H1 (cell line): ENCODE results near the gene SULT2B1. TPM values are rescaled to one million over a fixed set of nuclear protein-coding genes. Genes with fewer than 3 reads are reported as not detected.
A peak's percentile ranks its signal among the peaks of the same experiment; 100 is the strongest.

Source experiments
- CTCF ChIA-PET: fragments of 300-600 bp; sonication (Branson Sonifier 250); formaldehyde crosslinking; loops from one replicate; lab custom pipeline; 2021; ENCODE audit not compliant: partially characterized antibody; lab: Charles Lee
- POLR2A ChIA-PET: fragments of 300-600 bp; sonication (Branson Sonifier 250); formaldehyde crosslinking; loops from one replicate; lab custom pipeline; 2021; ENCODE audit warnings: inconsistent platforms; ENCODE audit not compliant: partially characterized antibody; lab: Charles Lee
- DNase-seq, 2 experiments: peaks; one replicate each; pipeline versions ENCODE4 v3.0.0 to v3.0.0-alpha.2; 2010 to 2022; ENCODE audit warnings: low spot score in 2 of 2, low read depth in 1 of 2, mixed read lengths in 1 of 2
- FAIRE-seq: peaks from 2 replicates; lab custom pipeline; 2011; peaks lifted over from hg19 to GRCh38; lab: Jason Lieb, UNC
- H2AFZ ChIP-seq: 2 replicates; pipeline ENCODE4 v1.8.1; 2012; ENCODE audit warnings: low read length, inconsistent platforms
- H2AK5ac ChIP-seq: 2 replicates; pipeline ENCODE4 v1.6.1; 2013; ENCODE audit warnings: low read depth, low read length
- H2BK120ac ChIP-seq: replicated peaks from 2 replicates; pipeline ENCODE3; 2013; ENCODE audit warnings: low read depth, low read length, inconsistent platforms
- H2BK12ac ChIP-seq: 2 replicates; pipeline ENCODE4 v1.6.1; 2013; ENCODE audit warnings: low read depth, low read length
- H2BK15ac ChIP-seq: 2 replicates; pipeline ENCODE4 v1.6.1; 2013; ENCODE audit warnings: low read length
- H2BK20ac ChIP-seq: 2 replicates; pipeline ENCODE4 v1.6.1; 2013; ENCODE audit warnings: low read length
- H2BK5ac ChIP-seq: 2 replicates; pipeline ENCODE4 v1.6.1; 2013; ENCODE audit warnings: low read depth, low read length
- H3K14ac ChIP-seq: 2 replicates; pipeline ENCODE4 v1.6.1; 2013; ENCODE audit warnings: inconsistent platforms; ENCODE audit not compliant: insufficient read length
- H3K18ac ChIP-seq: 2 replicates; pipeline ENCODE4 v1.6.1; 2013; ENCODE audit warnings: low read length; ENCODE audit errors: extremely low read depth
- H3K23ac ChIP-seq: 2 replicates; pipeline ENCODE4 v1.6.1; 2013; ENCODE audit warnings: inconsistent platforms; ENCODE audit not compliant: insufficient read length
- H3K23me2 ChIP-seq: 2 replicates; pipeline ENCODE4 v1.6.1; 2013; ENCODE audit warnings: low read depth, low read length
- H3K27ac ChIP-seq: 2 replicates; pipeline ENCODE4 v1.6.1; 2011; ENCODE audit warnings: low read depth, low read length, inconsistent platforms
- H3K27me3 ChIP-seq, 4 experiments: replicated peaks in 1 of 4; 1 replicate in 1 of 4; 2 replicates in 3 of 4; pipeline versions ENCODE4 v1.6.1 to v1.8.1; 2011 to 2013; ENCODE audit warnings: low read length in 3 of 4, mild to moderate bottlenecking in 3 of 4, inconsistent platforms in 2 of 4, mixed read lengths in 2 of 4, moderate library complexity in 1 of 4; ENCODE audit not compliant: control insufficient read depth in 3 of 4, insufficient read depth in 3 of 4; ENCODE audit errors: extremely low read depth in 1 of 4
- H3K36me3 ChIP-seq, 4 experiments: 2 replicates each; pipeline versions ENCODE4 v1.6.1 to v1.8.1; 2011 to 2013; ENCODE audit warnings: mild to moderate bottlenecking in 4 of 4, low read length in 3 of 4, moderate library complexity in 2 of 4, control low read depth in 1 of 4, inconsistent platforms in 1 of 4; ENCODE audit not compliant: insufficient read depth in 4 of 4, control insufficient read depth in 2 of 4
- H3K4ac ChIP-seq: replicated peaks from 2 replicates; pipeline ENCODE3; 2013; ENCODE audit warnings: low read length, low read depth, mixed read lengths, inconsistent platforms; ENCODE audit not compliant: insufficient read length
- H3K4me1 ChIP-seq, 4 experiments: replicated peaks in 1 of 4; 1 replicate in 1 of 4; 2 replicates in 3 of 4; pipeline versions ENCODE4 v1.6.1 to v1.8.1; 2011 to 2013; ENCODE audit warnings: low read length in 3 of 4, inconsistent platforms in 2 of 4, mixed read lengths in 1 of 4; ENCODE audit not compliant: insufficient read depth in 4 of 4, control insufficient read depth in 3 of 4
- H3K4me2 ChIP-seq, 2 experiments: 2 replicates each; pipeline versions ENCODE4 v1.6.1 to v1.8.1; 2011 to 2013; ENCODE audit warnings: low read depth in 2 of 2, low read length in 2 of 2, control low read depth in 1 of 2, inconsistent platforms in 1 of 2, mild to moderate bottlenecking in 1 of 2; ENCODE audit not compliant: insufficient read depth in 1 of 2
- H3K4me3 ChIP-seq, 4 experiments: fragments of 200-600, 300-600 bp in 1 of 4; sonication (generic), shearing (Covaris generic), sonication (Bioruptor Twin) in 1 of 4; 2 replicates each; pipeline versions ENCODE4 v1.5.1 to v1.8.1; 2011 to 2016; ENCODE audit warnings: low read length in 4 of 4, low read depth in 3 of 4, control low read depth in 2 of 4, inconsistent platforms in 2 of 4, mild to moderate bottlenecking in 2 of 4, mixed read lengths in 1 of 4, moderate library complexity in 1 of 4; ENCODE audit not compliant: insufficient read depth in 2 of 4; ENCODE audit errors: extremely low read depth in 1 of 4
- H3K56ac ChIP-seq: replicated peaks from 2 replicates; pipeline ENCODE3; 2013; ENCODE audit warnings: low read depth, mild to moderate bottlenecking, mixed read lengths, low read length, inconsistent platforms; ENCODE audit not compliant: insufficient read length
- H3K79me1 ChIP-seq: 2 replicates; pipeline ENCODE4 v1.6.1; 2013; ENCODE audit warnings: low read depth, low read length, control low read depth
- H3K79me2 ChIP-seq, 2 experiments: 2 replicates each; pipeline versions ENCODE4 v1.6.1 to v1.8.1; 2012 to 2013; ENCODE audit warnings: low read length in 2 of 2, mild to moderate bottlenecking in 2 of 2, inconsistent platforms in 1 of 2; ENCODE audit not compliant: insufficient read depth in 2 of 2, control insufficient read depth in 1 of 2
- H3K9ac ChIP-seq, 4 experiments: replicated peaks in 1 of 4; 1 replicate in 1 of 4; 2 replicates in 3 of 4; pipeline versions ENCODE4 v1.6.1 to v1.8.1; 2011 to 2013; ENCODE audit warnings: low read depth in 3 of 4, low read length in 3 of 4, control low read depth in 2 of 4, mild to moderate bottlenecking in 2 of 4, moderate library complexity in 2 of 4, inconsistent platforms in 1 of 4; ENCODE audit errors: extremely low read depth in 1 of 4
- H3K9me3 ChIP-seq, 2 experiments: 2 replicates each; pipeline versions ENCODE4 v1.6.1 to v1.8.1; 2012 to 2013; ENCODE audit warnings: mild to moderate bottlenecking in 2 of 2, moderate library complexity in 2 of 2, control low read depth in 1 of 2, inconsistent platforms in 1 of 2, low read depth in 1 of 2, low read length in 1 of 2, mixed read lengths in 1 of 2; ENCODE audit not compliant: insufficient read depth in 2 of 2
- H4K20me1 ChIP-seq, 2 experiments: replicated peaks in 1 of 2; 2 replicates each; pipeline versions ENCODE3 to v1.8.1; 2011 to 2013; ENCODE audit warnings: inconsistent platforms in 2 of 2, low read length in 2 of 2, mild to moderate bottlenecking in 1 of 2; ENCODE audit not compliant: insufficient read depth in 2 of 2, control insufficient read depth in 1 of 2
- H4K5ac ChIP-seq: 2 replicates; pipeline ENCODE4 v1.6.1; 2013; ENCODE audit warnings: low read length, low read depth, mixed read lengths, inconsistent platforms; ENCODE audit not compliant: insufficient read length
- H4K8ac ChIP-seq: 2 replicates; pipeline ENCODE4 v1.8.0; 2013; ENCODE audit warnings: mild to moderate bottlenecking, moderate library complexity, low read length, inconsistent platforms; ENCODE audit not compliant: insufficient read depth; ENCODE audit errors: extremely low read depth
- H4K91ac ChIP-seq: replicated peaks from 2 replicates; pipeline ENCODE3; 2013; ENCODE audit warnings: low read length, mixed read lengths, inconsistent platforms; ENCODE audit not compliant: insufficient read length
- E2F6 ChIP-seq: IDR thresholded peaks from 2 replicates; pipeline ENCODE4 v1.6.1; 2012; ENCODE audit warnings: inconsistent platforms
- EZH2 ChIP-seq: fragments of 200-600 bp; sonication (generic); IDR thresholded peaks from 2 replicates; pipeline ENCODE4 v1.7.1; 2012; ENCODE audit warnings: low read depth, mild to moderate bottlenecking, moderate library complexity, low read length, inconsistent platforms; ENCODE audit not compliant: severe bottlenecking
- POLR2AphosphoS5 ChIP-seq: IDR thresholded peaks from 2 replicates; pipeline ENCODE4 v1.6.1; 2011; ENCODE audit warnings: low read depth, low read length
- SAP30 ChIP-seq: fragments of 300-600 bp; sonication (generic); IDR thresholded peaks from 2 replicates; pipeline ENCODE4 v1.7.1; 2012; ENCODE audit warnings: low read length, moderate library complexity, mild to moderate bottlenecking, inconsistent platforms; ENCODE audit not compliant: insufficient read depth, insufficient replicate concordance
- SIN3A ChIP-seq, 2 experiments: IDR thresholded peaks in 1 of 2; conservative IDR thresholded peaks in 1 of 2; 2 replicates each; pipeline ENCODE4 v1.6.1; 2011 to 2012; ENCODE audit warnings: low read length in 2 of 2, improper control_type of control experiment in 1 of 2, low read depth in 1 of 2, mild to moderate bottlenecking in 1 of 2
- SP2 ChIP-seq: IDR thresholded peaks from 2 replicates; pipeline ENCODE4 v1.6.1; 2012; ENCODE audit warnings: mild to moderate bottlenecking, low read length, inconsistent platforms
- SRF ChIP-seq: IDR thresholded peaks from 2 replicates; pipeline ENCODE4 v1.6.1; 2011; ENCODE audit warnings: mild to moderate bottlenecking, low read depth, low read length, moderate library complexity
- WGBS, 2 experiments: shearing (Covaris generic) in 1 of 2; methylation state at CpG; one replicate each; pipeline versions ENCODE4 v1.1.6 to v1.1.7; 2013 to 2015; ENCODE audit warnings: low lambda C conversion rate in 2 of 2, mixed read lengths in 2 of 2, inconsistent platforms in 1 of 2, low coverage in 1 of 2, missing lambda C conversion rate in 1 of 2; ENCODE audit not compliant: insufficient replicate concordance in 2 of 2, insufficient coverage in 1 of 2, insufficient read length in 1 of 2; ENCODE audit errors: extremely low coverage in 1 of 2, missing lambda C conversion rate in 1 of 2; 5-methylcytosine and 5-hydroxymethylcytosine counted together
- polyA plus RNA-seq, 7 experiments: library from polyadenylated mRNA; depleted of rRNA in 3 of 7; stranded (reverse) in 5 of 7; unstranded in 2 of 7; fragments of >200 nt in 5 of 7; fragments of 200-250 nt in 2 of 7; gene quantifications; 1 replicate in 5 of 7; 2 replicates in 1 of 7; 4 replicates in 1 of 7; pipeline versions ENCODE4 v1.2.1 to v1.2.3, GENCODE V29; 2011 to 2013; ENCODE audit warnings: missing spikeins in 2 of 7, mixed read lengths in 2 of 7
- total RNA-seq: library from RNA; stranded (reverse); fragmentation: NEBNext Ultra II Directional; extraction: Animal tissue kit (Norgen Biotek cat#: 25700); gene quantifications from 2 replicates; pipeline ENCODE4 v1.2.1, GENCODE V29; 2021

SULT2B1 gene
- total and polyA plus RNA-seq, 2 of the 8 experiments (the other 6 are each of a cell fraction or from before 2014, with no cell fraction given) = 1.5 to 2.6 TPM

- no peak overlapping the region for H2AFZ ChIP-seq
- H3K27ac ChIP-seq = no peak overlapping the region
- H2BK15ac ChIP-seq = no peak overlapping the region
- H4K20me1 ChIP-seq = peaks cover 0 to 2% of the 10 kb centered on the region in 2 experiments
- H3K14ac ChIP-seq = no peak overlapping the region
- no peaks in the 10 kb centered on the region for H3K36me3 ChIP-seq
- no peaks in the 10 kb centered on the region for H3K9me3 ChIP-seq
- no peaks in the 10 kb centered on the region for H3K79me1 ChIP-seq
- H3K23ac ChIP-seq = no peak overlapping the region
- no peak for DNase-seq
- ChIA-PET POLR2A (interaction anchor here (16.9 kb wide), 1 partner anchor 19 kb away, joined by 175 read pairs; the partner anchor contains the start of genes FAM83E, RPL18 and SPHK2), CTCF (interaction anchor here (1.1 to 1.2 kb wide), 2 partner anchors 9 to 13 kb away, joined by 4 read pairs; no protein-coding TSS in a partner anchor)
- H3K27me3 ChIP-seq = 0 out of 7 replicates have a peak, but pooled peaks cover 0 to 2% (median 0%) of the 10 kb centered on the region in 4 experiments
- H4K5ac ChIP-seq = no peak overlapping the region
- 90% methylated on average over 38 of the region's 39 CpGs; no CpG with 5 or more reads in 1 of the 2 experiments for WGBS, 2 experiments
- H3K18ac ChIP-seq = no peak overlapping the region
- H2AK5ac ChIP-seq = no peak overlapping the region
- no peak overlapping the region for H2BK20ac ChIP-seq
- H3K4me2 ChIP-seq = no peak overlapping the region
- H2BK120ac ChIP-seq = no peak overlapping the region
- peak overlapping the region; percentile 90 for H4K8ac ChIP-seq
- no peaks in the 10 kb centered on the region for H3K4me1 ChIP-seq
- H3K79me2 ChIP-seq = no peaks in the 10 kb centered on the region
- no peaks in the 10 kb centered on the region; the same call in 1 of the 2 replicates for H3K23me2 ChIP-seq
- no peak overlapping the region for H3K4me3 ChIP-seq
- H2BK5ac ChIP-seq = no peak overlapping the region
- no peak overlapping the region for H3K4ac ChIP-seq
- peak overlapping the region; percentile 39; the same call in 1 of the 2 replicates for H2BK12ac ChIP-seq
- TF ChIP-seq POLR2AphosphoS5 = no peak
- no peak for TF ChIP-seq EZH2
- no peak for TF ChIP-seq E2F6
- TF ChIP-seq SIN3A (conservative IDR thresholded peaks at IDR 0.05 in 1 of 2, IDR thresholded peaks at IDR 0.05 in 1 of 2; ENCODE audit: low read depth in 1 of 2, low read length in 2 of 2) = no peak
- TF ChIP-seq SRF = no peak
- no peak for TF ChIP-seq SP2
- TF ChIP-seq SAP30 = no peak
- H3K9ac ChIP-seq = no peak overlapping the region
- FAIRE-seq = no peak
- no peak overlapping the region for H4K91ac ChIP-seq
- H3K56ac ChIP-seq = no peak overlapping the region
Observed at GRCh38 chr19:48596679-48597465, 44.9 kb downstream of the SULT2B1 start.
